ENCODE results near the gene SLIT1.
A peak's percentile ranks its signal among the peaks of the same experiment; 100 is the strongest.

GRCh38 chr10:97234400-97234799 lies 48.6 kb upstream of the SLIT1 start:
- no peak for TF ChIP-seq GABPA (IDR thresholded peaks at IDR 0.05; ENCODE audit: borderline replicate concordance, insufficient read depth, low read length)
- no peak for TF ChIP-seq SP1 (IDR thresholded peaks at IDR 0.05; ENCODE audit: low read depth, low read length)
- TF ChIP-seq KDM1A (IDR thresholded peaks at IDR 0.05; ENCODE audit: borderline replicate concordance, low read length), result no peak
- peak in 2 of 3 experiments; percentile 31 to 57; a peak in 2 of 4 replicates for TF ChIP-seq CTCF (IDR thresholded peaks at IDR 0.05; ENCODE audit: control extremely low read depth in 1 of 3, insufficient read depth in 1 of 3, low read depth in 1 of 3, low read length in 3 of 3)
- no peak for TF ChIP-seq CBX8 (IDR thresholded peaks at IDR 0.05; ENCODE audit: borderline replicate concordance, low read depth, low read length)
- TF ChIP-seq POLR2A (IDR thresholded peaks at IDR 0.05; ENCODE audit: control extremely low read depth in 1 of 2, low read depth in 2 of 2, low read length in 2 of 2), result no peak
- TF ChIP-seq SIRT6 (IDR thresholded peaks at IDR 0.05; ENCODE audit: low read length), result no peak
- TF ChIP-seq TAF1 (IDR thresholded peaks at IDR 0.05; ENCODE audit: low read depth, low read length), result no peak
- TF ChIP-seq RAD21 (IDR thresholded peaks at IDR 0.05 in 1 of 2, conservative IDR thresholded peaks at IDR 0.05 in 1 of 2; ENCODE audit: low read depth in 2 of 2, low read length in 2 of 2), result peak; percentile 70 to 75
- TF ChIP-seq RXRA (IDR thresholded peaks at IDR 0.05; ENCODE audit: insufficient read depth, low read depth, low read length), result no peak

All from H1 (cell line).